ENCODE results near the gene DNAAF8. TPM values are rescaled to one million over a fixed set of nuclear protein-coding genes. Genes with fewer than 3 reads are reported as not detected.

DNAAF8 gene
- total and polyA plus RNA-seq, 10 donors, result 0.17 to 1.2 (median 0.57) TPM; not detected in 3

GRCh38 chr16:4798456-4798855 is 64.1 kb downstream of the DNAAF8 start:
- Histone ChIP-seq H3K27ac (no peak overlapping the region), H3K9me3 (no peaks in the 10 kb centered on the region), H3K4me1 (peaks cover 19 to 31% (median 29%) of the 10 kb centered on the region in 6 donors), H3K4me3 (no peak overlapping the region), H3K27me3 (replicated peaks in 1 of 7) (no peaks in the 10 kb centered on the region), H3K36me3 (peaks cover 0 to 56% (median 16%) of the 10 kb centered on the region in 6 donors)
- DNase-seq, result no peak
- intact Hi-C loops (cut with DNase I; ENCODE audit: low total_unique reads), result no loop called here
- TF ChIP-seq POLR2AphosphoS5 (IDR thresholded peaks at IDR 0.05), result no peak
- no peak for TF ChIP-seq POLR2A (IDR thresholded peaks at IDR 0.05)
- TF ChIP-seq CTCF (IDR thresholded peaks at IDR 0.05 in 8 of 11, conservative IDR thresholded peaks at IDR 0.05 in 3 of 11), result no peak
- 89 to 96% (median 95%) methylated on average over 3 to 16 of the region's 16 CpGs for WGBS, 5 donors

Small RNA genes lying within 50 kb of the gene (small RNA-seq; reads per million reads assigned to genes)
- gene RF00017, result 0 reads per million in 4 donors

Other genes starting within 250 kb of the DNAAF8 start
- gene CDIP1, start 195.8 kb upstream of the DNAAF8 start, total RNA-seq, result 10 to 100 TPM; 17.8 to 26.9 (median 21.8) TPM
- 10 to 100 TPM in 2 of 3 donors, 1 to 10 TPM in 1; 9.6 to 13.8 (median 12.1) TPM for gene CDIP1, start 195.8 kb upstream of the DNAAF8 start, polyA plus RNA-seq
- gene C16orf96, start 178.2 kb upstream of the DNAAF8 start, total RNA-seq, result under 1 TPM; 0.17 to 0.33 (median 0.23) TPM
- gene C16orf96, start 178.2 kb upstream of the DNAAF8 start, polyA plus RNA-seq, result under 1 TPM; 0.06 to 0.07 (median 0.06) TPM
- gene UBALD1, start 119.6 kb upstream of the DNAAF8 start, total RNA-seq, result 10 to 100 TPM; 10.0 to 29.2 (median 20.2) TPM
- 10 to 100 TPM; 12.6 to 33.6 (median 13.6) TPM for gene UBALD1, start 119.6 kb upstream of the DNAAF8 start, polyA plus RNA-seq
- gene MGRN1, start 109.7 kb upstream of the DNAAF8 start, total RNA-seq, result 100 to 1,000 TPM in 1 of 7 donors, 10 to 100 TPM in 6; 65.6 to 132 (median 83.6) TPM
- 10 to 100 TPM in 1 of 3 donors, 1 to 10 TPM in 2; 7.6 to 26.9 (median 8.8) TPM for gene MGRN1, start 109.7 kb upstream of the DNAAF8 start, polyA plus RNA-seq
- gene NUDT16L1, start 41.0 kb upstream of the DNAAF8 start, total RNA-seq, result 10 to 100 TPM; 26.2 to 37.4 (median 27.6) TPM
- 10 to 100 TPM; 29.0 to 47.2 (median 38.8) TPM for gene NUDT16L1, start 41.0 kb upstream of the DNAAF8 start, polyA plus RNA-seq
- 10 to 100 TPM; 12.5 to 27.6 (median 21.8) TPM for gene ANKS3, start 266 bp upstream of the DNAAF8 start, total RNA-seq
- 10 to 100 TPM; 15.3 to 29.5 (median 26.2) TPM for gene ANKS3, start 266 bp upstream of the DNAAF8 start, polyA plus RNA-seq
- 10 to 100 TPM; 12.0 to 32.3 (median 22.2) TPM for gene ZNF500, start 32.6 kb downstream of the DNAAF8 start, total RNA-seq
- gene ZNF500, start 32.6 kb downstream of the DNAAF8 start, polyA plus RNA-seq, result 10 to 100 TPM in 1 of 3 donors, 1 to 10 TPM in 2; 2.5 to 19.0 (median 3.5) TPM
- gene SEPTIN12, start 53.8 kb downstream of the DNAAF8 start, total RNA-seq, result not detected
- gene SEPTIN12, start 53.8 kb downstream of the DNAAF8 start, polyA plus RNA-seq, result under 1 TPM in 1 of 3 donors, not detected in 2; 0.37 TPM
- not detected for gene SMIM22, start 60.8 kb downstream of the DNAAF8 start, total RNA-seq
- not detected for gene SMIM22, start 60.8 kb downstream of the DNAAF8 start, polyA plus RNA-seq
- gene ROGDI, start 68.1 kb downstream of the DNAAF8 start, total RNA-seq, result 10 to 100 TPM; 25.5 to 41.4 (median 31.5) TPM
- gene ROGDI, start 68.1 kb downstream of the DNAAF8 start, polyA plus RNA-seq, result 10 to 100 TPM; 24.6 to 47.5 (median 41.6) TPM
- gene GLYR1, start 112.8 kb downstream of the DNAAF8 start, total RNA-seq, result 100 to 1,000 TPM in 1 of 7 donors, 10 to 100 TPM in 6; 47.2 to 117 (median 83.1) TPM
- 10 to 100 TPM; 26.6 to 53.4 (median 34.0) TPM for gene GLYR1, start 112.8 kb downstream of the DNAAF8 start, polyA plus RNA-seq
- gene UBN1, start 112.9 kb downstream of the DNAAF8 start, total RNA-seq, result 10 to 100 TPM; 41.6 to 69.4 (median 58.9) TPM
- 10 to 100 TPM in 1 of 3 donors, 1 to 10 TPM in 2; 4.8 to 16.2 (median 5.5) TPM for gene UBN1, start 112.9 kb downstream of the DNAAF8 start, polyA plus RNA-seq
- gene PPL, start 202.6 kb downstream of the DNAAF8 start, total RNA-seq, result under 1 TPM in 4 of 7 donors, not detected in 3; 0.18 to 0.37 (median 0.19) TPM
- under 1 TPM; 0.11 to 0.77 (median 0.29) TPM for gene PPL, start 202.6 kb downstream of the DNAAF8 start, polyA plus RNA-seq
- under 1 TPM in 6 of 7 donors, not detected in 1; 0.13 to 0.94 (median 0.60) TPM for gene SEC14L5, start 223.8 kb downstream of the DNAAF8 start, total RNA-seq
- under 1 TPM; 0.06 to 0.26 (median 0.11) TPM for gene SEC14L5, start 223.8 kb downstream of the DNAAF8 start, polyA plus RNA-seq

Measured in spleen (tissue), 11 donors.